Measurements from ENCODE around the gene TRIM33. TPM values are rescaled to one million over a fixed set of nuclear protein-coding genes. Genes with fewer than 3 reads are reported as not detected.
"Not testable (repeated sequence)": the region's sequence is repeated elsewhere in the genome, so short reads cannot be mapped to it uniquely, and the experiment has no call there.

The TRIM33 gene
- total and polyA plus RNA-seq, 2 experiments from 2014 or later = 50.3 to 51.1 TPM

- not testable (repeated sequence) for H2AFZ ChIP-seq; H3K4me2 ChIP-seq; H3K36me3 ChIP-seq (ENCODE audit: insufficient read depth); H3K4me3 ChIP-seq; DNase-seq (ENCODE audit: low spot score); H3K4me3 Mint-ChIP-seq; H3K27ac ChIP-seq (ENCODE audit: low read depth); H3K27ac Mint-ChIP-seq; H3K27me3 ChIP-seq (ENCODE audit: insufficient read depth); ATAC-seq; H3K27me3 Mint-ChIP-seq (ENCODE audit: insufficient read depth, low read depth, poor library complexity); H3F3A ChIP-seq (replicated peaks; ENCODE audit: low read depth); H3K9me2 ChIP-seq (ENCODE audit: insufficient read depth)
- peaks cover 12% of the 10 kb centered on the region for H3K4me1 ChIP-seq (ENCODE audit: insufficient read depth)
- H3K9me3 Mint-ChIP-seq = peaks cover 16% of the 10 kb centered on the region
- H3K36me3 Mint-ChIP-seq (ENCODE audit: low read depth) = peaks cover 40% of the 10 kb centered on the region
- H3K4me1 Mint-ChIP-seq = peaks cover 10% of the 10 kb centered on the region
- peaks cover 100% of the 10 kb centered on the region for H3K79me2 ChIP-seq (replicated peaks; ENCODE audit: insufficient read depth)
- peaks cover 15% of the 10 kb centered on the region for H4K20me1 ChIP-seq (replicated peaks; ENCODE audit: insufficient read depth)
These were observed 31.4 kb downstream of the TRIM33 start for GRCh38 chr1:114479636-114480035.

DNA sequence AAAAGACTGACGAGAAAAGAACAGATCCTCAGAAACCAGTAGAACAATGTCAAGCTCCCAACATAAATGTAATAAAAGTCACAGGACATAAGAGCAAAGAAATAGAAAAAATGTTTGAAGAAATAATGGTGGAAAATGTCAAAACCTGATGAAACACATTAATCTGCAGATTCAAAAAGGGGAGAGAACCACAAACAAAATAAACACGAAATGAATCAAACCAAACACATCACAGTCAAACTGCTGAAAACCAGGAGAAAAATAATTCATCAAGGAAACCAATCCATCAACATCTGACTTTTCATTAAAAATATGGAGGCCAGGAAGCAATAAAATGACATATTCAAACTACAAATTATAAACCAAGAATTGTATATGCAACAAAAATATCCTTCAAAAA is 31.9 kb downstream of the TRIM33 start:
- H3K79me2 ChIP-seq (replicated peaks; ENCODE audit: insufficient read depth) = peaks cover 100% of the 10 kb centered on the region
- H4K20me1 ChIP-seq (replicated peaks; ENCODE audit: insufficient read depth) = peaks cover 15% of the 10 kb centered on the region
- peaks cover 16% of the 10 kb centered on the region for H3K9me3 Mint-ChIP-seq
- peaks cover 10% of the 10 kb centered on the region for H3K4me1 Mint-ChIP-seq
- H3K9me2 ChIP-seq (ENCODE audit: insufficient read depth) = no peaks in the 10 kb centered on the region
- H3K27ac Mint-ChIP-seq = no peak overlapping the region
- no peak overlapping the region for H3K27ac ChIP-seq (ENCODE audit: low read depth)
- DNase-seq (ENCODE audit: low spot score) (no peak), ATAC-seq (no peak)
- H3K27me3 ChIP-seq (ENCODE audit: insufficient read depth) = no peaks in the 10 kb centered on the region
- peaks cover 1% of the 10 kb centered on the region for H3K27me3 Mint-ChIP-seq (ENCODE audit: insufficient read depth, low read depth, poor library complexity)
- H2AFZ ChIP-seq = no peak overlapping the region
- no peaks in the 10 kb centered on the region for H3K36me3 ChIP-seq (ENCODE audit: insufficient read depth)
- no peak overlapping the region for H3K4me3 ChIP-seq
- H3F3A ChIP-seq (replicated peaks; ENCODE audit: low read depth) = no peaks in the 10 kb centered on the region
- H3K4me1 ChIP-seq (ENCODE audit: insufficient read depth) = peaks cover 12% of the 10 kb centered on the region
- no peak overlapping the region for H3K4me3 Mint-ChIP-seq
- no peak overlapping the region for H3K4me2 ChIP-seq
- H3K36me3 Mint-ChIP-seq (ENCODE audit: low read depth) = peaks cover 40% of the 10 kb centered on the region
- no peak for TF ChIP-seq STAT1 (IDR thresholded peaks at IDR 0.05; ENCODE audit: unreplicated experiment)
- TF ChIP-seq NANOG (IDR thresholded peaks at IDR 0.05; ENCODE audit: borderline replicate concordance) = no peak
- TF ChIP-seq, protein P1, sequence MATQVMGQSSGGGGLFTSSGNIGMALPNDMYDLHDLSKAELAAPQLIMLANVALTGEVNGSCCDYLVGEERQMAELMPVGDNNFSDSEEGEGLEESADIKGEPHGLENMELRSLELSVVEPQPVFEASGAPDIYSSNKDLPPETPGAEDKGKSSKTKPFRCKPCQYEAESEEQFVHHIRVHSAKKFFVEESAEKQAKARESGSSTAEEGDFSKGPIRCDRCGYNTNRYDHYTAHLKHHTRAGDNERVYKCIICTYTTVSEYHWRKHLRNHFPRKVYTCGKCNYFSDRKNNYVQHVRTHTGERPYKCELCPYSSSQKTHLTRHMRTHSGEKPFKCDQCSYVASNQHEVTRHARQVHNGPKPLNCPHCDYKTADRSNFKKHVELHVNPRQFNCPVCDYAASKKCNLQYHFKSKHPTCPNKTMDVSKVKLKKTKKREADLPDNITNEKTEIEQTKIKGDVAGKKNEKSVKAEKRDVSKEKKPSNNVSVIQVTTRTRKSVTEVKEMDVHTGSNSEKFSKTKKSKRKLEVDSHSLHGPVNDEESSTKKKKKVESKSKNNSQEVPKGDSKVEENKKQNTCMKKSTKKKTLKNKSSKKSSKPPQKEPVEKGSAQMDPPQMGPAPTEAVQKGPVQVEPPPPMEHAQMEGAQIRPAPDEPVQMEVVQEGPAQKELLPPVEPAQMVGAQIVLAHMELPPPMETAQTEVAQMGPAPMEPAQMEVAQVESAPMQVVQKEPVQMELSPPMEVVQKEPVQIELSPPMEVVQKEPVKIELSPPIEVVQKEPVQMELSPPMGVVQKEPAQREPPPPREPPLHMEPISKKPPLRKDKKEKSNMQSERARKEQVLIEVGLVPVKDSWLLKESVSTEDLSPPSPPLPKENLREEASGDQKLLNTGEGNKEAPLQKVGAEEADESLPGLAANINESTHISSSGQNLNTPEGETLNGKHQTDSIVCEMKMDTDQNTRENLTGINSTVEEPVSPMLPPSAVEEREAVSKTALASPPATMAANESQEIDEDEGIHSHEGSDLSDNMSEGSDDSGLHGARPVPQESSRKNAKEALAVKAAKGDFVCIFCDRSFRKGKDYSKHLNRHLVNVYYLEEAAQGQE (IDR thresholded peaks at IDR 0.05; ENCODE audit: unreplicated experiment) = no peak
- no peak for TF ChIP-seq ZNF331 (CRISPR knock-in tag; IDR thresholded peaks at IDR 0.05; ENCODE audit: low read depth)
- no peak for TF ChIP-seq CREB1 (CRISPR knock-in tag; IDR thresholded peaks at IDR 0.05; ENCODE audit: low read depth)
- no peak for TF ChIP-seq EZH2phosphoT487 (IDR thresholded peaks at IDR 0.05; ENCODE audit: unreplicated experiment)
- TF ChIP-seq POLR2AphosphoS5 (IDR thresholded peaks at IDR 0.05; ENCODE audit: low read depth) = no peak
- TF ChIP-seq CTCF (conservative IDR thresholded peaks at IDR 0.05; ENCODE audit: low read depth in 2 of 2) = no peak
- TF ChIP-seq, protein P2, sequence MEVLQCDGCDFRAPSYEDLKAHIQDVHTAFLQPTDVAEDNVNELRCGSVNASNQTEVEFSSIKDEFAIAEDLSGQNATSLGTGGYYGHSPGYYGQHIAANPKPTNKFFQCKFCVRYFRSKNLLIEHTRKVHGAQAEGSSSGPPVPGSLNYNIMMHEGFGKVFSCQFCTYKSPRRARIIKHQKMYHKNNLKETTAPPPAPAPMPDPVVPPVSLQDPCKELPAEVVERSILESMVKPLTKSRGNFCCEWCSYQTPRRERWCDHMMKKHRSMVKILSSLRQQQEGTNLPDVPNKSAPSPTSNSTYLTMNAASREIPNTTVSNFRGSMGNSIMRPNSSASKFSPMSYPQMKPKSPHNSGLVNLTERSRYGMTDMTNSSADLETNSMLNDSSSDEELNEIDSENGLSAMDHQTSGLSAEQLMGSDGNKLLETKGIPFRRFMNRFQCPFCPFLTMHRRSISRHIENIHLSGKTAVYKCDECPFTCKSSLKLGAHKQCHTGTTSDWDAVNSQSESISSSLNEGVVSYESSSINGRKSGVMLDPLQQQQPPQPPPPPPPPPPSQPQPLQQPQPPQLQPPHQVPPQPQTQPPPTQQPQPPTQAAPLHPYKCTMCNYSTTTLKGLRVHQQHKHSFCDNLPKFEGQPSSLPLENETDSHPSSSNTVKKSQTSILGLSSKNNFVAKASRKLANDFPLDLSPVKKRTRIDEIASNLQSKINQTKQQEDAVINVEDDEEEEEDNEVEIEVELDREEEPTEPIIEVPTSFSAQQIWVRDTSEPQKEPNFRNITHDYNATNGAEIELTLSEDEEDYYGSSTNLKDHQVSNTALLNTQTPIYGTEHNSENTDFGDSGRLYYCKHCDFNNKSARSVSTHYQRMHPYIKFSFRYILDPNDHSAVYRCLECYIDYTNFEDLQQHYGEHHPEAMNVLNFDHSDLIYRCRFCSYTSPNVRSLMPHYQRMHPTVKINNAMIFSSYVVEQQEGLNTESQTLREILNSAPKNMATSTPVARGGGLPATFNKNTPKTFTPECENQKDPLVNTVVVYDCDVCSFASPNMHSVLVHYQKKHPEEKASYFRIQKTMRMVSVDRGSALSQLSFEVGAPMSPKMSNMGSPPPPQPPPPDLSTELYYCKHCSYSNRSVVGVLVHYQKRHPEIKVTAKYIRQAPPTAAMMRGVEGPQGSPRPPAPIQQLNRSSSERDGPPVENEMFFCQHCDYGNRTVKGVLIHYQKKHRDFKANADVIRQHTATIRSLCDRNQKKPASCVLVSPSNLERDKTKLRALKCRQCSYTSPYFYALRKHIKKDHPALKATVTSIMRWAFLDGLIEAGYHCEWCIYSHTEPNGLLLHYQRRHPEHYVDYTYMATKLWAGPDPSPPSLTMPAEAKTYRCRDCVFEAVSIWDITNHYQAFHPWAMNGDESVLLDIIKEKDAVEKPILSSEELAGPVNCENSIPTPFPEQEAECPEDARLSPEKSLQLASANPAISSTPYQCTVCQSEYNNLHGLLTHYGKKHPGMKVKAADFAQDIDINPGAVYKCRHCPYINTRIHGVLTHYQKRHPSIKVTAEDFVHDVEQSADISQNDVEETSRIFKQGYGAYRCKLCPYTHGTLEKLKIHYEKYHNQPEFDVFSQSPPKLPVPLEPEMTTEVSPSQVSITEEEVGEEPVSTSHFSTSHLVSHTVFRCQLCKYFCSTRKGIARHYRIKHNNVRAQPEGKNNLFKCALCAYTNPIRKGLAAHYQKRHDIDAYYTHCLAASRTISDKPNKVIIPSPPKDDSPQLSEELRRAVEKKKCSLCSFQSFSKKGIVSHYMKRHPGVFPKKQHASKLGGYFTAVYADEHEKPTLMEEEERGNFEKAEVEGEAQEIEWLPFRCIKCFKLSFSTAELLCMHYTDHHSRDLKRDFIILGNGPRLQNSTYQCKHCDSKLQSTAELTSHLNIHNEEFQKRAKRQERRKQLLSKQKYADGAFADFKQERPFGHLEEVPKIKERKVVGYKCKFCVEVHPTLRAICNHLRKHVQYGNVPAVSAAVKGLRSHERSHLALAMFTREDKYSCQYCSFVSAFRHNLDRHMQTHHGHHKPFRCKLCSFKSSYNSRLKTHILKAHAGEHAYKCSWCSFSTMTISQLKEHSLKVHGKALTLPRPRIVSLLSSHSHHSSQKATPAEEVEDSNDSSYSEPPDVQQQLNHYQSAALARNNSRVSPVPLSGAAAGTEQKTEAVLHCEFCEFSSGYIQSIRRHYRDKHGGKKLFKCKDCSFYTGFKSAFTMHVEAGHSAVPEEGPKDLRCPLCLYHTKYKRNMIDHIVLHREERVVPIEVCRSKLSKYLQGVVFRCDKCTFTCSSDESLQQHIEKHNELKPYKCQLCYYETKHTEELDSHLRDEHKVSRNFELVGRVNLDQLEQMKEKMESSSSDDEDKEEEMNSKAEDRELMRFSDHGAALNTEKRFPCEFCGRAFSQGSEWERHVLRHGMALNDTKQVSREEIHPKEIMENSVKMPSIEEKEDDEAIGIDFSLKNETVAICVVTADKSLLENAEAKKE (CRISPR knock-in tag; IDR thresholded peaks at IDR 0.05) = no peak
- TF ChIP-seq ETS1 (IDR thresholded peaks at IDR 0.05) = no peak

All from GM23338 (cell line).